22Rv1 (cell line): ENCODE results near the gene BDNF.

Source experiments
- H3K27ac ChIP-seq: fragments of 450-650 bp; 2 replicates; pipeline ENCODE4 v1.5.1; 2017
- ZFX ChIP-seq: fragments of 450-650 bp; IDR thresholded peaks from 2 replicates; pipeline ENCODE4 v1.6.1; 2017; ENCODE audit warnings: antibody characterized with exemption, borderline replicate concordance
- TF ChIP-seq, protein P1 (sequence below): fragments of 450-650 bp; IDR thresholded peaks from 2 replicates; pipeline ENCODE4 v1.5.1; 2017; ENCODE audit warnings: mild to moderate bottlenecking

The BDNF gene

GRCh38 chr11:27663326-27663725 lies 36.9 kb downstream of the BDNF start:
- no peak for TF ChIP-seq ZFX
- TF ChIP-seq, protein P1, sequence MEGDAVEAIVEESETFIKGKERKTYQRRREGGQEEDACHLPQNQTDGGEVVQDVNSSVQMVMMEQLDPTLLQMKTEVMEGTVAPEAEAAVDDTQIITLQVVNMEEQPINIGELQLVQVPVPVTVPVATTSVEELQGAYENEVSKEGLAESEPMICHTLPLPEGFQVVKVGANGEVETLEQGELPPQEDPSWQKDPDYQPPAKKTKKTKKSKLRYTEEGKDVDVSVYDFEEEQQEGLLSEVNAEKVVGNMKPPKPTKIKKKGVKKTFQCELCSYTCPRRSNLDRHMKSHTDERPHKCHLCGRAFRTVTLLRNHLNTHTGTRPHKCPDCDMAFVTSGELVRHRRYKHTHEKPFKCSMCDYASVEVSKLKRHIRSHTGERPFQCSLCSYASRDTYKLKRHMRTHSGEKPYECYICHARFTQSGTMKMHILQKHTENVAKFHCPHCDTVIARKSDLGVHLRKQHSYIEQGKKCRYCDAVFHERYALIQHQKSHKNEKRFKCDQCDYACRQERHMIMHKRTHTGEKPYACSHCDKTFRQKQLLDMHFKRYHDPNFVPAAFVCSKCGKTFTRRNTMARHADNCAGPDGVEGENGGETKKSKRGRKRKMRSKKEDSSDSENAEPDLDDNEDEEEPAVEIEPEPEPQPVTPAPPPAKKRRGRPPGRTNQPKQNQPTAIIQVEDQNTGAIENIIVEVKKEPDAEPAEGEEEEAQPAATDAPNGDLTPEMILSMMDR = no peak
- no peak overlapping the region for H3K27ac ChIP-seq

GRCh38 chr11:27660171-27660570 lies 40.1 kb downstream of the BDNF start:
- no peak for TF ChIP-seq ZFX
- TF ChIP-seq, protein P1 = no peak
- H3K27ac ChIP-seq = no peak overlapping the region

DNA sequence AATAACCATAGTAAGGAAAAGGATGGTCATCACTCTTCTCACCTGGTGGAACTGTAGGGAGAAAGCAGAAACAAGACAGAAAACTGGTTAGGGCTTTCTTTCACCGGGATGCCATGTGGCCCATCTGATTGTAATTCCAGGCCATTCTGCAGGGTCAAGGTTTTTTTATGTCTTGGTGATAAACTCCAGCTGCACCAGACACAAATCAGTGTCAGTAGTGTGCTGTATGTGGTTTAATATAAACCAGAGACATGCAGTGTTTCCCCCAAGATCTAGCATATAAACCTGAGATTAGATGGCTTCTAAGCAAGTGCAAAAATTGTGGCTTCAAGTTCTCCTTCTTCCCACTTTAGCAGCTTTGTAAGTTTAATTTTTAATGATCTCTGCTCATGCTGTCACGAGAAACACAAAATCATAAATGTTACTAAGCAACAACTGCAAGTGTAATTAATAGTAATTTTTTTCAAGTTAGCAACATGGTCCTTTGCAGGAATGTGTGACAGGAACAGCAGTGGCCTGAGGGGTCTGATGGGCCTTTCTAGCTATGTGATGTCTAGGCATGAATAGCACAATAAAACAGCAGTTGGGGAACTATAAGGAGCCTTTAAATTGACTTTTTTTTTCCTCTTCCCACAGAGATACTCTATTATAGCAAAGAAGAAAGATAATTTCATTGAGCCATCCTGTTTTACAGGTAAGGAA lies 41.6 kb downstream of the BDNF start:
- no peak overlapping the region for H3K27ac ChIP-seq

DNA sequence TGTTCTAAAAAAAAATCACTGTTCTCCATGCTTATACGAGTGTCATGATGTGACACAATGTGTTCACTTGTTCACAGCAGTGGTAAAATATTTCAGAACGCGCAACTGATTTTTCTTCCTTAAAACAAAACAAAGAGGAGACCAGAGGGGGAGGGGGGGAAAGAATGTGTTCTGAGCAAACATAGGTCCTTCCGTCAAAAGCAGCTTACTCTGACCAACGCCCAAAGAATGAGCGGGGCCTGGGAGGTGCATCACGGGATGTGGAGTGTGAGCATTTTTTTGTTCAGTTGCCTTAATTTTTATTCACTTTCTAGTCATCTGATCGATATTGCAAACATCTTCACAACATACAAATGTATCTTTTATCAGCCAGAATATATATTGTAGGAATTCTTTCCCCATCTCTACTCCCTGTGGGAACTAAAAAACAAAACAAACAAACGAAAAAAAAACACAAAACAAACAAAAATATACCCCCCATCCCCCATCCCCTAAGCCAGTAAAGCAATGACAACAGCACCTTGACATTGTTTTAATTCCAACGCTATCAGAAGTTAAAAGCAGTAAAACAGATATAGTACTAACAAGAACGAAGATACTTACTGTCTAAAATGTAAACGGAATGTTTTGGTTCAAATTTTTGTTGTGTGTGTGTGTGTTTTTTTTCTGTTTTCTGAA lies 43.3 kb downstream of the BDNF start:
- H3K27ac ChIP-seq = no peak overlapping the region
- no peak for TF ChIP-seq ZFX
- TF ChIP-seq, protein P1 = no peak

More for the DNA sequence above, 41.6 kb downstream of the BDNF start:
- TF ChIP-seq, protein P1 = no peak
- TF ChIP-seq ZFX = no peak

DNA sequence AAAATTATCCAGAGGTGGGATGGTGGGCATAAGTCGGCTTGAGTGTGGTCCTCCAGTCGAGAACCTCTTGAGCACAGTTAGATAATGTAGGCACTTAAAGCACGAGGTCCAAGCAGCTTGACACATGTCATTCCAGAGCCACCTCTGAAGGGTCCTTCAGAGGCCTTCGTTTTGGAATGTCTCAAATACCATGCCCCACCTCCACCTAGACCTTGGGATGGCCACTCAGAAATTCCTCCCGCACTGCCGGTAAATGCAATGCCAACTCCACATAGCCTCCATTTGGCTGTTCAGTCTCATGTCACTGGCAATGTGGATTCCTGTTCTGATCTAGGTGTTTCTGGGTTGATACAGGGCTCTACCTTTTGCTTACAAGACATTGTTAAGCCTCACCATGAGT lies 43.9 kb downstream of the BDNF start:
- TF ChIP-seq ZFX = no peak
- TF ChIP-seq, protein P1 = no peak
- H3K27ac ChIP-seq = no peak overlapping the region

DNA sequence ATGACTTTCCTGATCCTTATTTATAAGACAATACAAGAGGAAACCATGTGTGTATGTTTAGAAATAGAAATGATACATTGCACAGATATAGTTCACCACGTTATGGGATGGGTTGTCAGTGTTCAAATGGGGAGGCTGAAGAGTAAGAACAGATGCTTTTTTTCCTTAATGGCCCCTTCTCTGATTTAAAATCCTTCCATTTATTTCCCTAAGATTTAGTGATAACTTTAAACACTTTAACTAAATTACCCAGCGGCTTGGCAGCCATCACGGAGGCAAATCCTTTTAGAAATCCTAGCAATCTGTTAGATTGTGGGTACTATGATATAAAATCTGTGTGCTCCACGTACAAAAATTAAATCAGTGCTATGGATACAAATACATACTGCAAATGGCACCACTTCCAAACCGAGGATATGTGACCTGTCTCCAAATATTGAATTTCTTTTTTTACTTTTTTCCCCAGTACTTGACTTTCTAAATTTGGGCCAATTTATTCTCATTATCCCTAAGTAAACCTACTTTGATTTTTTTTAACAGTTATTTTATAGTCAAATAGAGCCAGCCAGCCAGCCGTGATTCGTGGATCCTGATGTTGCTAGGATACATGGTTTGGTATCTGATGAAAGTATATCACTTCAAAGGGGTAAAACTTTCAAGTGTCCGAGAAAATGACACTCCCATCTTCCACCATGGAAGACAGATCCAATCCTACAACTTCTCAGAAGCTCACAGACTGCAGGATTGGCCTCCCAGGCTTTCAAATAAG lies 46.1 kb downstream of the BDNF start:
- no peak overlapping the region for H3K27ac ChIP-seq
- TF ChIP-seq, protein P1 = no peak
- no peak for TF ChIP-seq ZFX
